Hepatocyte (in vitro differentiated cells): Measurements from ENCODE around the gene PER2. TPM values are rescaled to one million over a fixed set of nuclear protein-coding genes. Genes with fewer than 3 reads are reported as not detected.
A peak's percentile ranks its signal among the peaks of the same experiment; 100 is the strongest.

Experiments
- DNase-seq: peaks from one replicate; pipeline ENCODE4 v3.0.0-alpha.2; 2016; ENCODE audit warnings: low spot score
- H2AFZ ChIP-seq: fragments of 200-600 bp; sonication (generic); 2 replicates; pipeline ENCODE4 v1.6.0; 2016; ENCODE audit warnings: antibody characterized with exemption, mild to moderate bottlenecking
- H3K27ac ChIP-seq: fragments of 200-600 bp; sonication (generic); 2 replicates; pipeline ENCODE4 v1.5.1; 2016; ENCODE audit warnings: mild to moderate bottlenecking
- H3K27me3 ChIP-seq: fragments of 200-600 bp; sonication (generic); 2 replicates; pipeline ENCODE4 v1.6.1; 2016
- H3K36me3 ChIP-seq: fragments of 200-600 bp; sonication (generic); replicated peaks from 2 replicates; pipeline ENCODE4 v1.5.1; 2016; ENCODE audit warnings: low read depth; ENCODE audit not compliant: insufficient read depth
- H3K4me1 ChIP-seq: fragments of 200-600 bp; sonication (generic); 2 replicates; pipeline ENCODE4 v1.5.1; 2016; ENCODE audit warnings: mild to moderate bottlenecking, moderate library complexity; ENCODE audit not compliant: insufficient read depth
- H3K4me2 ChIP-seq: fragments of 200-600 bp; sonication (generic); 2 replicates; pipeline ENCODE4 v1.6.0; 2016
- H3K4me3 ChIP-seq: fragments of 200-600 bp; sonication (generic); 2 replicates; pipeline ENCODE4 v1.5.1; 2016; ENCODE audit warnings: mild to moderate bottlenecking
- H3K79me2 ChIP-seq: fragments of 200-600 bp; sonication (generic); 2 replicates; pipeline ENCODE4 v1.6.0; 2017; ENCODE audit warnings: mild to moderate bottlenecking
- H3K9me2 ChIP-seq: fragments of 200-600 bp; sonication (generic); replicated peaks from 2 replicates; pipeline ENCODE4 v1.6.0; 2017; ENCODE audit warnings: mild to moderate bottlenecking; ENCODE audit not compliant: insufficient read depth
- H3K9me3 ChIP-seq: fragments of 200-600 bp; sonication (generic); 2 replicates; pipeline ENCODE4 v1.5.1; 2016; ENCODE audit warnings: low read depth, mild to moderate bottlenecking
- H4K20me1 ChIP-seq: fragments of 200-600 bp; sonication (generic); 2 replicates; pipeline ENCODE4 v1.6.0; 2016; ENCODE audit warnings: mild to moderate bottlenecking; ENCODE audit not compliant: insufficient read depth, poor library complexity, severe bottlenecking
- EZH2 ChIP-seq: fragments of 200-600 bp; sonication (generic); IDR thresholded peaks from 2 replicates; pipeline ENCODE4 v1.6.1; 2016; ENCODE audit warnings: antibody characterized with exemption, mild to moderate bottlenecking, borderline replicate concordance
- EZH2phosphoT487 ChIP-seq: fragments of 200-600 bp; sonication (generic); IDR thresholded peaks from one replicate; pipeline ENCODE4 v1.6.1; 2018; ENCODE audit warnings: antibody characterized with exemption, mild to moderate bottlenecking, low read depth, moderate library complexity; ENCODE audit not compliant: unreplicated experiment, severe bottlenecking
- WGBS: methylation state at CpG from one replicate; pipeline ENCODE4 v1.1.6; 2016; ENCODE audit warnings: low lambda C conversion rate; ENCODE audit errors: missing lambda C conversion rate; 5-methylcytosine and 5-hydroxymethylcytosine counted together
- polyA plus RNA-seq: library from polyadenylated mRNA; unstranded; fragments of >200 nt; fragmentation: Nextera tagmentation; extraction: Ambion mirVana; gene quantifications from 2 replicates; pipeline ENCODE4 v1.2.1, GENCODE V29; 2016
- total RNA-seq: library from RNA; depleted of rRNA; stranded (reverse); fragments of >200 nt; gene quantifications from 2 replicates; pipeline ENCODE4 v1.2.3, GENCODE V29; 2014
- TF ChIP-seq, protein P1 (sequence below): fragments of 200-600 bp; sonication (generic); IDR thresholded peaks from 2 replicates; pipeline ENCODE4 v1.5.1; 2016; ENCODE audit warnings: antibody characterized with exemption, mild to moderate bottlenecking; ENCODE audit not compliant: poor library complexity

The PER2 gene
- total and polyA plus RNA-seq, 2 experiments from 2014 or later, result 6.0 to 8.9 TPM

DNA sequence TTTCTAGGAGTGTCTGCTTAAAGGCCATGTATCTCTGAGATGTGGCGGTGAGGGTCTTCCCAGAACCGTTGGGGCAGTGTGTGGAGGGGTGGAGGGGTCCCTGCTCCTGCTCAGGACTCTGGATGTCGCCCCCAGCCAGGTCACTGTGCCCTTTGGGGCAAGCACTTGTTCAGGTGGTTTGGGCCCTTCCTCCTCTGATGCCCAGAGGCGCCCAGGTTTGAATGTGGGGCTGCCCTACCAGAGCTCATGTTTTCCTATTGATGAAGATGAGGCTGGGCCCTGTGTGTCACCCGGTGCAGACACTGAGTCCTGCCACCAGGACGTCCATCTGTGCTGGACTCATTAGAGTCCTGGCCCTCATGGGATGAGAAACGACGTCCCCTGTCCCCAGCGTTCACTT lies 14.3 kb upstream of the PER2 start:
- H3K4me3 ChIP-seq, result no peak overlapping the region
- no peaks in the 10 kb centered on the region for H4K20me1 ChIP-seq
- no peaks in the 10 kb centered on the region for H3K36me3 ChIP-seq
- H3K27me3 ChIP-seq, result no peaks in the 10 kb centered on the region
- H3K9me3 ChIP-seq, result no peaks in the 10 kb centered on the region
- no peak for TF ChIP-seq EZH2
- TF ChIP-seq EZH2phosphoT487, result no peak
- TF ChIP-seq, protein P1, sequence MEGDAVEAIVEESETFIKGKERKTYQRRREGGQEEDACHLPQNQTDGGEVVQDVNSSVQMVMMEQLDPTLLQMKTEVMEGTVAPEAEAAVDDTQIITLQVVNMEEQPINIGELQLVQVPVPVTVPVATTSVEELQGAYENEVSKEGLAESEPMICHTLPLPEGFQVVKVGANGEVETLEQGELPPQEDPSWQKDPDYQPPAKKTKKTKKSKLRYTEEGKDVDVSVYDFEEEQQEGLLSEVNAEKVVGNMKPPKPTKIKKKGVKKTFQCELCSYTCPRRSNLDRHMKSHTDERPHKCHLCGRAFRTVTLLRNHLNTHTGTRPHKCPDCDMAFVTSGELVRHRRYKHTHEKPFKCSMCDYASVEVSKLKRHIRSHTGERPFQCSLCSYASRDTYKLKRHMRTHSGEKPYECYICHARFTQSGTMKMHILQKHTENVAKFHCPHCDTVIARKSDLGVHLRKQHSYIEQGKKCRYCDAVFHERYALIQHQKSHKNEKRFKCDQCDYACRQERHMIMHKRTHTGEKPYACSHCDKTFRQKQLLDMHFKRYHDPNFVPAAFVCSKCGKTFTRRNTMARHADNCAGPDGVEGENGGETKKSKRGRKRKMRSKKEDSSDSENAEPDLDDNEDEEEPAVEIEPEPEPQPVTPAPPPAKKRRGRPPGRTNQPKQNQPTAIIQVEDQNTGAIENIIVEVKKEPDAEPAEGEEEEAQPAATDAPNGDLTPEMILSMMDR, result no peak
- WGBS, result 89% methylated on average over 9 of the region's 9 CpGs
- no peaks in the 10 kb centered on the region for H3K79me2 ChIP-seq
- no peak for DNase-seq
- no peak overlapping the region for H3K27ac ChIP-seq
- no peak overlapping the region for H2AFZ ChIP-seq
- H3K9me2 ChIP-seq, result no peaks in the 10 kb centered on the region
- H3K4me1 ChIP-seq, result peaks cover 9% of the 10 kb centered on the region
- no peak overlapping the region for H3K4me2 ChIP-seq

DNA sequence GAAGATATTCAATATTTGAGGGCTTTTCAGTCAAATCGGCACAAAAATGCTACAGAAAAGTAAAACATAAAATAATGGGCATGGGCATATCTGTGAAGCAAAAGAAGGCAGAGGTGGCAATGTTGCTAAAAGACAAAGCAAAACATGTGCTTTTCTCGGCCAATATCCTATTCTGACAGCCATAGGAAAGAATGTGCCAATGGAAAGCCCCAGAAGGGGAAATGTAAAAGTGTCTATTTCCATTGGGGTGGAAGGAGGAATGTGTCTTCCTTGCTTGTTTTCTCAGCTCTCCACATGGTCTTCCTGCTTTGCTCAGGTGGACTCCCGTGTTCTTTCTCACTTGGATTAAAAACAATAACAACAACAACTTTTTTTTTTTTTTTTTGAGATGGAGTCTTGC lies 13.7 kb upstream of the PER2 start:
- no peaks in the 10 kb centered on the region for H3K9me2 ChIP-seq
- TF ChIP-seq EZH2phosphoT487 (no peak), EZH2 (no peak)
- TF ChIP-seq, protein P1, result no peak
- H3K4me2 ChIP-seq, result no peak overlapping the region
- no peak overlapping the region for H3K27ac ChIP-seq
- H4K20me1 ChIP-seq, result no peaks in the 10 kb centered on the region
- H3K9me3 ChIP-seq, result no peaks in the 10 kb centered on the region
- H2AFZ ChIP-seq, result no peak overlapping the region
- WGBS, result 76% methylated on average over 3 of the region's 3 CpGs
- H3K4me3 ChIP-seq, result no peak overlapping the region
- H3K79me2 ChIP-seq, result no peaks in the 10 kb centered on the region
- DNase-seq, result no peak
- H3K36me3 ChIP-seq, result no peaks in the 10 kb centered on the region
- H3K27me3 ChIP-seq, result no peaks in the 10 kb centered on the region
- H3K4me1 ChIP-seq, result peaks cover 9% of the 10 kb centered on the region

DNA sequence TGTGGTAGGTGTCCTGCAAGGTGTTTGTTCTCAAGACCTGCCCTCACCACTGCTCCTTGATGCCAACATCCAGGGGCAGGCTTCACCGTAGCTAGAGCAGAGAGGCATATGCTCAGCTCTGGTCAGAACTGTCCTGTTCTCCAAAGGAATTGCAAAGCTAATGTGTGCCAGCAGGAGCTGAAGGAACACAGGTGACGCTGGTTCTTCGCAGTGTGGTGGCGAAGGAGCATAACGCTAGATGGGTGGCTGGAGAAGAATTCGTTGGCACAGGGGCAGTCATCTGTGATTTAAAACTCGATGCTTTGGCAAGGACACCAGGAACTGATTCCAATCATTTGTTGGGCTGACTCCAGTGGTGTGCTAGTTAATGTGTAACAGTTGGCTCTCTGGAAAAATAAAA lies 11.4 kb upstream of the PER2 start:
- Histone ChIP-seq H3K79me2 (no peaks in the 10 kb centered on the region), H2AFZ (peak overlapping the region; percentile 7), H3K4me1 (peaks cover 9% of the 10 kb centered on the region), H3K27me3 (no peaks in the 10 kb centered on the region), H3K4me2 (peak overlapping the region; percentile 63), H3K27ac (peak overlapping the region; percentile 37), H4K20me1 (no peaks in the 10 kb centered on the region), H3K9me2 (no peaks in the 10 kb centered on the region), H3K4me3 (no peak overlapping the region), H3K9me3 (no peaks in the 10 kb centered on the region), H3K36me3 (no peaks in the 10 kb centered on the region)
- TF ChIP-seq EZH2phosphoT487 (no peak), EZH2 (no peak)
- TF ChIP-seq, protein P1, result no peak
- no peak for DNase-seq
- WGBS, result 83% methylated on average over 7 of the region's 7 CpGs
